NCI-H1694 (cell line): ENCODE data around the gene DBT.

Experiments used
- DNase-seq: peaks from one replicate; lab custom pipeline; 2025; lab: John Stamatoyannopoulos, UW

DBT gene

DNA sequence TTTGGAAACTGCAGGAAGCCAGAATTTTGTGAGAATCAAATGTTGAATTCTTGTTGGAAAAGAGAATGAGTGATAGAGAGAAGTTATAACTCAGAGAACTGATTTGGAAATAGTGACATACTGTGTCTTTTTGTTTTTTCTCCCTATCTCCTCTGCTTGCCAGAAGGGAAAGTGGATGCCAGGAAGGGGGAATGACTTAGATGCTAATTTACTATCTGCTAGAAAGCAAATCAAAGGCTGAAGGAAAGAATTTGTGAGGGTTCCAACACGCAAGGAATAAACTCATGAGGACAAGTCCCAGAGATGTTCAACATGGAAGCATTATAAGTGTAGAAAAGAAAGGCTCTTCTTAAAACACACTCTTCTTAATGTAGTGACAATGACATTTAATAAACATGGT, 51.0 kb downstream of the DBT start:
- DNase-seq = no peak

DNA sequence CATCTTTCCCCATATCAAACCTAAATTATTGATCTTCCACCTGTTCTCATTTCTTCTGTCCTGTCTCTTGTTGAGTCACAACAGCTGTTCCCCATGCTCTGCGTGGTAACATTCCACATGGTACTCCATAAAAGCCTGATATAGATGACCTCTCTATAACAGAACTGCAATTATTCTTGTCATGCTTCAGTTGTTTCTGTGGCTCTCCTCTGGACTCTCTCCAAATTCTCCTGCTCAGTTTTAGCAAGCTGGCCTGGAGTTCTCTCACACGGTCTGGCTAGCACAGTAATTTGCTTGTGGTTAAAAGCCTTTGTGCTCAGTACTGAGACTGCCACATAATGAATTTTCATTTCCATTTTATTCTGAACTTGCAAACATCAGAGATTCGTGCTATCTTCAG, 61.0 kb downstream of the DBT start:
- peak; percentile 88 for DNase-seq

DNA sequence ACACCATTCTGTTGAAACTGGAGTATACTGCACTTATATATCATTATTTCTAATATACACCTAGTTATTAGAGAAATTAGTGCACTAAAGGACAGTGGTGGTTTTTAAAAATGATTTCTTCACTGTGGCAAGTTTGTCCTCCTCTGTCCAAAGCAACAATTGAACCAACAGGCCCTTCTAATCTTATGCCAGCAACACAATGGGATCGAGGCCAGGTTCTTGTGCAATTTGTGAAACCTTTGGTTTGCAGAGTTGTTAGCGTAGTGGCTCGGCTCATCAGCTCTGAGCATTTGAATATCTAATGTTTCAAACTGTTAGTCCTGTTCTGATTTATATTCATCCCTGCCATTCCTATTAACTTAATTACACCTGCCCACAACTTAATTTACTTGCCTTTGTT, 61.7 kb downstream of the DBT start:
- DNase-seq = no peak

DNA sequence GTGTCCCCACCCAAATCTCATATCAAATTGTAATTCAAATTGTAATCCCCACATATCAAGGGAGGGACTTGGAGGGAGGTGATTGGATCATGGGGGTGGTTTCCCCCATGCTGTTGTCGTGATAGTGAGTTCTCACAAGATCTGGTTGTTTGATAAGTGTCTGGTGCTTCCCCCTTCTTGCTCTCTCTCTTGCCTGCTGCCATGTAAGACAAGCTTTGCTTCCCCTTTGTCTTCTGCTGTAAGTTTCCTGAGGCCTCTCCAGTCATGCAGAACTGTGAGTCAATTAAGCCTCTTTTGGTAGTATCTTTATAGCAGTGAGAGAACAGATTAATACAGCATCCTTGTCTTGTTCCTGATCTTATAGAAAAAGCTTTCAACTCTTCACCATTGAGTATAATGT, 65.1 kb downstream of the DBT start:
- DNase-seq = no peak

DNA sequence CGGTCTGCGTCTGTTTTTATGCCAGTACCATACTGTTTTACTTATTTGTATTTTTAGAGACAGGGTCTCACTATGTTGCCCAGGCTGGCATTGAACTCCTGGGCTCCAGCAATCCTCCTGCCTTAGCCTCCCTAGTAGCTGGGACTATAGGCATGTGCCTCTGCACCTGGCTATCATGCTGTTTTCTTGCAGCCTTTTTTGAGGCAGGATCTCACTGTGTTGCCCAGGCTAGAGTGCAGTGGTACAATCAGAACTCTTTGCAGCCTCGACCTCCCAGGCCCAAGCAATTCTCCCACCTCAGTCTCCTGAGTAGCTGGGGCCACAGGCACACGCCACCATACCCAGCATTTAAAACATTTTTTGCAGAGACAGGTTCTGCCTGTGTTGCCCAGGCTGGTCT, 66.3 kb downstream of the DBT start:
- DNase-seq = no peak

DNA sequence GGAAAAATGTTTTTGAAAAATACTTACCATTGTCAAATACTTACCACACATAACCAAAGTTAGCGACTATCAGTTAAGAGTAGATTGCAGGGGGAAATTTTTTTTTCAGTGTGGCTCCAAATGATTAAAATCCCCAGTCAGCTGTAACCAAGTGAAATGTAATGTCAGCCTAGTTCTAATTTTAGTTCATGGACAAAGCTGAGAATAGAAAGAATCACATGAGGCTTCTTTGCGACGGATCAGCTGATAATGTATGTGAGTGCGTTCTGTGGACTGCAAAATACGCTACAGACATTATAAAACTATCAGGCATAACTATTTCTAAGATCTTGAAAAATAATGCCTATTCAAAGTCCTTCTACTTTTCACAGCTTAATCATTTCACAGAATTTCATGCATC, 71.5 kb downstream of the DBT start, which contains the start of gene LRRC39:
Gene LRRC39 (minus strand): TSS at position 166 of the 400 bp plus-strand sequence. CDS start 9,740 bp downstream, outside the sequence.
- no peak for DNase-seq

DNA sequence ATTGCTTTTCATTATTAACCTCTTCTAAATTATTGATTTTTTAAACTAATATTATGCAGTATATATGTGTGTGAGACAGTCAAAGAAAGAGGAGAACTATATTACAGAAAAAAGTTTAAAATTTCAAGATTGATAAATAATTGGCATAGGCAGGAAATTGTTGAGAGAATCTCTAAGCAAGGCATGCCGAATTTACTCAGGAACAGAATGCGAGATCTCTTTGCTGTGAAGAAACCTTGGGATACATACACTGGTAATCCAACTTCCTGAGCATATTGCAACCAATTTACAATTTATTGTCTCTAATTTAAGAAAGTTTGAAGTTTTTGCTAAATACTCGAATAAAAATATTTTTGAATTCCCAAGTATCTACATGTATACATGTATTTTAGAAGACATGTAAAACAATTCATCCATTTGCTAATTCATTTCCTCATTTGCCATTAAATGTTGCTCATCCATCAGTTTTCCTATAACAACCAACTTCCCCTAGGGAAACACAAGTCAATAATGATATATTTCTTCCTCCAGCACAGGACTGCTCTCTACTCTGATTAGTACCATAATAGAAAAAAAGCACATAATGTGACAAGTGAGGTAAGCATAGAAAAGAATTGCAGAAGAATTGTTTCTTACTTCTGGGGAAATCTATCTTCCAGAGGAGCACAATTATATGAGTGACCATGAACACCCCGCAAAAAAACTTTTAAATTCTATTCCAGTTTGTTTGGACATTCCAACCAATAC, 72.2 kb downstream of the DBT start:
- no peak for DNase-seq

DNA sequence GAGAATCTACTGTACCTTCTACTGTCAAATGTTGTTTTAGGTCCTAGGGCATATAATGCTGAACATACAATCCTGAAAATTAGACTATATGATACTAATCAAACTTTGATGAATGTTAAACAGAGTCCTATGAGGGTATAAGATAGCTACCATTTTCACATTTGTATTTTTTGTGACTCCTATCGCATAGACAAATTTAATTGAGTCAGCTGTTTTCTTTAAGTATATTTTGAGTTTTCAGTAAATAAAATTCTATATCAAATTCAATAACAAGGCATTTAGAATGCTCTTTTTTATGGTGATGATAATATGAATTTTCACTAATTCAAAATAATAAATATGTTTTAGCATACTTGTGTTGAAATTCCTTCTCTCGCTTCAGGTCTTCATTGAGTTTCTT, 81.6 kb downstream of the DBT start:
- no peak for DNase-seq

DNA sequence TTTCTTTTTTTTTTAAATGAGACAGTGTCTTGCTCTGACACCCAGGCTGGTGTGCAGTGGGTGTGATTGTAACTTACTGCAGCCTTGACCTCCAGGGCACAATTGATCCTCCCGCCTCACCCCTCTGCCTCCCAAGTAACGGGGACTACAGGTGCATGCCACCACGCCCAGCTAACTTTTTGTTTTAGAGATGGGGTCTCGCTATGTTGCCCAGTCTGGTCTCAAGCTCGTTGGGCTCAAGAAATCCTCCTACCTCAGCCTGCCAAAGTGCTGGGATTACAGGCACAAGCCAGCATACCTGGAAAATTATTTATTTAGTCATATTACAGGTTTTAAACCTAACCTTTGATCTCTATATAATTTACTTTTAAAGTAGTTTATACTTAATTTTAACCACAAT, 84.9 kb downstream of the DBT start:
- DNase-seq = no peak

DNA sequence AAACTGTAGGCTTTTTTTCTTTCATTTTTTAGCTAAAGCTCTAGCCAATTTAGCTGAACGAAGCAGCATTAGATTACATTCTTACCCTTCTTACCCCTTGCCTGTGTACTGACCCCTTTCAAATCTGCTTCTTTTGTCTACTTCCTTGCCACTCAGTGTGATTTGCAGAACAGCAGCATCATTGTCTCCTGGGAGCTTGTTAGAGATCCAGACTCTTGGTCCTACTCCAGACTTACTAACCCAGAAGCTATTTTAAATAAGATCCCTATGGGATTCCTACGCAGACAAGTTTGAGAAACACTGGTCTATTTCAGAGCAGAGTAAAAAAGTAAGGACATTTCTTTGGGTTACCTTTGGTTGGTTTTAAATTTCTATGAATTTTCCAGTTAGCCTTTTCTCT, 85.4 kb downstream of the DBT start:
- no peak for DNase-seq

DNA sequence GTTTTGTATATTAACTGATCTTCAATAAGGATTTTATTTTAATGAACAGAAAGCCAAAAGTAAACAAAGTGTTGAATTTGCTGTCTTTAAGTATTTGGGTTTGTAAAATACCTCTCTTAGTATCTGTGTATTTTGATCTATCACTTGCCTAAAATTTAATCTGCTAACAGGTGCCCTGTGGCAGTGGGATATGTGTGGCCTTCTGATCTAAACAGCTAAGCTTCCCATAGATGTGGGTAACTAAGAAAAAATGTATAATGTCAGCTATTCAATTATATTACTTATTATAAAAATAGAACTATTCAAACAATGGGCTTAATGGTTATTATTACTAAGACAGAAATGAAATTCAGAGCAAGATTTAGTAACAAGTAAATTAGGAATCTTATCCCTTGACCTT, 86.8 kb downstream of the DBT start:
- DNase-seq = no peak

DNA sequence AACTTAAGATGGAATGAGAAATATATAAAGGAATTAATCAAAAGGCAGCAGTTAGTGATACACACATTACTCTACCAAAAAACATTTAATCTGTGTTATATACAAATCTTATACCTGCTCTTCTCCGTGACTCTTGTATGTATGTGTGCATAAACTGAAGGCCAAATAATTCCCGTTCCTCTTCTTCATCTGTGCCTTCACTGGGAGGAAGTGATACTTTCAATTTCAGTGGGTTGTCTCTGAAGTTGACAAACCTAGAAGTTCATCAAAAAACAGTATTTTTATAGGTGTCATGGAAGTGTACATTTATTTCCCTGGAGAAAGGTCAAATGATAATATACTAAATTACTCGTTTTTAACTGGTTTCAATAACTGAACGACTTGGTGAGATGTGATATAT, 97.4 kb downstream of the DBT start:
- no peak for DNase-seq

DNA sequence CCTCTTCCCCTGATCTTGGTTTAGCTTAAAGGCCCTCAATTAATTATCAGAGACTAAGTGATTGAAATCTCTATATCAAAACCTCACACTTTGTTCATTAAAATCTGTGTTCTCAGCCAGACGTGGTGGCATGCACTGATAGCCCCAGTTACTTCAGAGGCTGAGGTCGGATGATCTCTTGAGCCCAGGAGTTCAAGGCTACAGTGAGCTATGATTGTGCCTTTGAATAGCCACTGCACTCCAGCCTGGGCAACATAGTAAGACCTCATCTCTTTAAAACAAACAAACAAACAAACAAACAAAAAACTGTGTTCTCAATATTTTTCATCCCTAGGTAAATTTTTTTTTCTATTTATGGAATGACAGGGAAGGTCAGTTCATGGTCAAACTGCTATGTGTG, 98.0 kb downstream of the DBT start:
- DNase-seq = no peak

DNA sequence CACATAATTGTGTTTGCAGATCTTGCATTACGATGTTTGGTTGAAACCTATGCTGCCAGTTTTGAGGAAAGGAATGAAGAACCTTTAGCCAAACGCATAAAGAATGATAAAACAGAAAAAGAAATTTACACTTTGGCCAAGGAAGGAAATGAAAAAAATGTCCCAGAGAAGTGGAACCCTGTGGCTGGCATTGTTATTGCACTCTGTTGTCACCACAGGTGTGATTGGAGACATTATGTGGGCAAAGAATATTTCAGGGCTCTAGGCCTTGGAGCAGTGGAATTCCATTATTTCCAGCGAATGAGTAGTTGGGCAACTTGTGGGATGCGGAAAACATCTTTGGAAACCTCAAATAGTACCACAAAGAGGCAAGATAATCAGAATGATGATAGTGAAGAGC, 101.8 kb downstream of the DBT start:
- no peak for DNase-seq

DNA sequence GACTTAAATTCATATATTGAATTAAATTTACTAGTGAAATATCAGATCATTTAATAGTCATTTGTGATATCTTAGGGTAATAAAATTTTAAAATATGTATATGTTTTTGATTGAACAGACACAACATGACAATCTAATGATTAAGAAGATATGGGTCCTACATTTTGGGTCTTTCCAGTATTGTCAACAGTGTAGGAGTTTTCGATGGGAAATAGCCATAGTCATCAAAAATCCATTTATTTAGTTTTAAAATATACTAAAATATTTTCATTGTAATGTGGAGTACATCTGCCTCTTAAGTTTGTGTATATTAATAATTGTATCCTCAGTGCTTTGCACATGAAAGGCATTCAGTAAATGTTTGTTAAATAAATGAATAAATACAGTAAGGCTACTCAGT, 102.7 kb downstream of the DBT start:
- no peak for DNase-seq

DNA sequence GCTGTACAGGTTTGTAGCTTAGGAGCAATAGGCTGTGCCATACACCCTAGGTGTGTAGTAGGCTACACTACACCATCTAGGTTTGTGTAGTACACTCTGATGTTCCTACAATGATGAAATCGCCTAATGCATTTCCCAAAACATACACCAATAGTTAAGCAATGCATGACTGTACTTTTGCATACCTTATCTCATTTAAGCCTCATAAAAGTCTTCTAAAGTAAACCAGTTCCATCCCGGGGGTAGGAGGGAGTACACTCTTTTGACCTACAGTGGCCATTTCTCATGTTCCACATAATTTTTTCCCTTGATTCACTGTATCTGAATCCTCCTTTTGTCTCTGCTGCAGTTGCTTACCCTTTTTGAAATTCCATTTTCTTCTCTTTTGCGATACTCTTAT, 104.5 kb downstream of the DBT start:
- DNase-seq = no peak

DNA sequence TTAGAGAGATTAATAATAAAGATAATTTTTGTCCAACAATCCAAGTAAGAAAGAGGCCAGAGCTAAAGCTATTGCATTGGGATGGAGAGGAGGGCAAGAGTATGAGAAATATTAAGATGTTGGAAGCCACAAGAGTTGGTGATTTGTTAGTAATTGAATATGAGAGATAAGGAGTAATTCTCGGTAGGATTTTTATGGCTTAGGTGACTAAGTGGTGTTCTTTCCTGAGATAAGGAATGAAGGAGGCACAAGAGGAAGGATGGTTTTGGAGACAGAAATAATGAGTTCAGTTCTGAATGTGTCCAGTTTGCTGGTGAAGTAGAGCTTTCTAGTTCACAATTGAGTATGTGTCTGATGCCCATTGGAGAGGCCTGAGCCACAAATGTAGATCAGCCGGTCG, 107.3 kb downstream of the DBT start:
- no peak for DNase-seq

DNA sequence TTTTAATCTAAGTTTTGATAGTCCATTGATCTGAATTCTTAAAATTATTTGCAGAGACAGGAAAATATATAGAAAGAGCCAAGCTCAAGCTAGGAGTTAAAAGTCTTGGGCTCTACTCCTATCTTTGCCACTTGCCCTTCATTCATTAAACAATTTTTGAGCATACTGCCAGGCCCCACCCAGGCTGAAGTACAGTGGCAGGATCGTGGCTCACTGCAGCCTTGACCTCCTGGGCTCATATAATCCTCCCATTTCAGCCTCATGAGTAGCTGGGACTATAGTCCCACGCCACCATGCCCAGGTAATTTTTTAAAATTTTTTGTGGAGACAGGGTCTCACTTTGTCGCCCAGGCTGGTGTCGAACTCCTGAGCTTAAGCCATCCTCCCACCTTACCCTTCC, 108.4 kb downstream of the DBT start:
- DNase-seq = no peak

DNA sequence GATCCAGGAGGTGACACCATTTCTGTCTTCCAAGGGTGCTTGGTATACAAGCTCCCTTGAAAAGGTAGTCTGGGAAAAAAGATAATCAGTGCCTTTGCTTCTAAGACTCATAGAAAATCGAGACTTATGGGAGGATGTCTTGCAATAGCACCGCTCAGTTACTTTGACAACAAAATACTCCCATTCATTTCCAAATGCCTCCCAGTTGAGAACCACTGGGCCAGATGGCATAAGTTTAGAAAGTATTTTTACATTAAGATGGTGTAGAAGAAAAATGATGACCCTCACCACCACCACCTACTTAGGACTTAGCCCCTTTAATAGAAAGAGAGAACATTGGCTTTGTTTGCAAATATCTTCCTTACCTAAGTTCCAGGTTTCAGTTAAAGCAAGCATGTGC, 112.0 kb downstream of the DBT start:
- no peak for DNase-seq
